Neural cell (in vitro differentiated cells): ENCODE data around the gene DPYD. TPM values are rescaled to one million over a fixed set of nuclear protein-coding genes. Genes with fewer than 3 reads are reported as not detected.

Experiments used
- H2AFZ ChIP-seq: fragments of 200-600, 300-800 bp; sonication (generic), shearing (Covaris generic); 2 replicates; pipeline ENCODE4 v1.6.0; 2014; ENCODE audit warnings: low read depth, mild to moderate bottlenecking, antibody characterized with exemption, low read length, moderate library complexity
- H3F3A ChIP-seq: fragments of 200-600 bp; shearing (Covaris generic); 2 replicates; pipeline ENCODE4 v1.6.1; 2016; ENCODE audit warnings: mild to moderate bottlenecking, moderate library complexity, mixed read lengths, antibody characterized with exemption, low read length; ENCODE audit not compliant: insufficient read depth, poor library complexity, severe bottlenecking
- H3K27ac ChIP-seq: fragments of 200-600, 300-800 bp; sonication (generic), shearing (Covaris generic); 2 replicates; pipeline ENCODE4 v1.5.1; 2014; ENCODE audit warnings: mild to moderate bottlenecking, low read length, moderate library complexity
- H3K27me3 ChIP-seq: fragments of 300-800, 200-600 bp; sonication (generic), shearing (Covaris generic); 2 replicates; pipeline ENCODE4 v1.6.0; 2014; ENCODE audit warnings: mild to moderate bottlenecking, low read depth, low read length, moderate library complexity; ENCODE audit not compliant: insufficient read depth
- H3K36me3 ChIP-seq: fragments of 300-800, 200-600 bp; sonication (generic), shearing (Covaris generic); 2 replicates; pipeline ENCODE4 v1.5.1; 2014; ENCODE audit warnings: mild to moderate bottlenecking, antibody characterized with exemption, low read length, moderate library complexity; ENCODE audit not compliant: insufficient read depth
- H3K4me2 ChIP-seq: fragments of 300-800, 200-600 bp; sonication (generic), shearing (Covaris generic); 2 replicates; pipeline ENCODE4 v1.6.0; 2014; ENCODE audit warnings: mild to moderate bottlenecking, low read length
- H3K4me3 ChIP-seq: fragments of 300-800, 200-600 bp; sonication (generic), shearing (Covaris generic); 2 replicates; pipeline ENCODE4 v1.5.1; 2014; ENCODE audit warnings: mild to moderate bottlenecking, low read length, moderate library complexity
- H3K79me2 ChIP-seq: fragments of 200-600 bp; shearing (Covaris generic); replicated peaks from 2 replicates; pipeline ENCODE4 v1.6.0; 2014; ENCODE audit warnings: mild to moderate bottlenecking, low read length, moderate library complexity; ENCODE audit not compliant: insufficient read depth
- H3K9ac ChIP-seq: fragments of 300-800, 200-600 bp; sonication (generic), shearing (Covaris generic); 2 replicates; pipeline ENCODE4 v1.6.1; 2016; ENCODE audit warnings: mild to moderate bottlenecking, low read length, mixed read lengths
- H3K9me2 ChIP-seq: fragments of 200-600 bp; shearing (Covaris generic); 2 replicates; pipeline ENCODE4 v1.6.1; 2016; ENCODE audit warnings: mild to moderate bottlenecking, low read length, mixed read lengths; ENCODE audit not compliant: insufficient read depth
- H3K9me3 ChIP-seq: fragments of 200-600, 300-800 bp; sonication (generic), shearing (Covaris generic); 2 replicates; pipeline ENCODE4 v1.6.1; 2016; ENCODE audit warnings: mild to moderate bottlenecking, mixed run types, low read length, moderate library complexity, mixed read lengths
- H4K20me1 ChIP-seq: fragments of 200-600 bp; shearing (Covaris generic); 2 replicates; pipeline ENCODE4 v1.6.1; 2016; ENCODE audit warnings: mild to moderate bottlenecking, mixed run types; ENCODE audit not compliant: insufficient read depth
- EP300 ChIP-seq: fragments of 450-650 bp; conservative IDR thresholded peaks from 2 replicates; pipeline ENCODE4 v1.6.1; 2014; ENCODE audit warnings: antibody characterized with exemption, mild to moderate bottlenecking, moderate library complexity; ENCODE audit not compliant: poor library complexity, severe bottlenecking
- EZH2 ChIP-seq: fragments of 200-600, 300-800 bp; shearing (Covaris generic), sonication (generic); IDR thresholded peaks from 2 replicates; pipeline ENCODE4 v1.6.1; 2014; ENCODE audit warnings: antibody characterized with exemption, low read length, borderline replicate concordance, mild to moderate bottlenecking; ENCODE audit not compliant: insufficient read depth, poor library complexity, severe bottlenecking
- MXI1 ChIP-seq: fragments of 450-650 bp; conservative IDR thresholded peaks from 2 replicates; pipeline ENCODE4 v1.6.1; 2014; ENCODE audit warnings: antibody characterized with exemption, mild to moderate bottlenecking; ENCODE audit not compliant: poor library complexity, severe bottlenecking
- POLR2AphosphoS5 ChIP-seq: IDR thresholded peaks from 2 replicates; pipeline ENCODE4 v1.6.1; 2012
- RAD21 ChIP-seq: fragments of 450-650 bp; conservative IDR thresholded peaks from 2 replicates; pipeline ENCODE4 v1.6.1; 2014; ENCODE audit warnings: antibody characterized with exemption, mild to moderate bottlenecking, moderate library complexity
- SMC3 ChIP-seq: fragments of 450-650 bp; conservative IDR thresholded peaks from 2 replicates; pipeline ENCODE4 v1.6.1; 2014; ENCODE audit warnings: antibody characterized with exemption, mild to moderate bottlenecking, moderate library complexity; ENCODE audit not compliant: poor library complexity
- TAF1 ChIP-seq: IDR thresholded peaks from 2 replicates; pipeline ENCODE4 v1.6.1; 2012; ENCODE audit warnings: low read depth
- polyA plus RNA-seq: library from polyadenylated mRNA; depleted of rRNA; stranded (reverse); fragments of >200 nt; gene quantifications from 2 replicates; pipeline ENCODE4 v1.2.3, GENCODE V29; 2014
- TF ChIP-seq, protein P1 (sequence below): fragments of 450-650 bp; IDR thresholded peaks from 2 replicates; pipeline ENCODE4 v1.5.1; 2014; ENCODE audit warnings: antibody characterized with exemption, mild to moderate bottlenecking, moderate library complexity; ENCODE audit not compliant: poor library complexity, severe bottlenecking
- TF ChIP-seq, protein P2 (sequence below): IDR thresholded peaks from 2 replicates; pipeline ENCODE4 v1.6.1; 2012; ENCODE audit warnings: borderline replicate concordance

Gene DPYD
- polyA plus RNA-seq, 1 donor from 2014 or later = 6.7 TPM

- no peak overlapping the region for H3K4me2 ChIP-seq
- no peaks in the 10 kb centered on the region for H3K79me2 ChIP-seq
- no peaks in the 10 kb centered on the region for H3K9me2 ChIP-seq
- H3K4me3 ChIP-seq = no peak overlapping the region
- H3K36me3 ChIP-seq = no peaks in the 10 kb centered on the region
- no peaks in the 10 kb centered on the region for H4K20me1 ChIP-seq
- H3K9ac ChIP-seq = no peak overlapping the region
- H3K27ac ChIP-seq = no peak overlapping the region
- no peaks in the 10 kb centered on the region for H3K9me3 ChIP-seq
- TF ChIP-seq TAF1 (no peak), SMC3 (no peak), RAD21 (no peak), EZH2 (no peak), MXI1 (no peak), POLR2AphosphoS5 (no peak), EP300 (no peak)
- TF ChIP-seq, protein P1, sequence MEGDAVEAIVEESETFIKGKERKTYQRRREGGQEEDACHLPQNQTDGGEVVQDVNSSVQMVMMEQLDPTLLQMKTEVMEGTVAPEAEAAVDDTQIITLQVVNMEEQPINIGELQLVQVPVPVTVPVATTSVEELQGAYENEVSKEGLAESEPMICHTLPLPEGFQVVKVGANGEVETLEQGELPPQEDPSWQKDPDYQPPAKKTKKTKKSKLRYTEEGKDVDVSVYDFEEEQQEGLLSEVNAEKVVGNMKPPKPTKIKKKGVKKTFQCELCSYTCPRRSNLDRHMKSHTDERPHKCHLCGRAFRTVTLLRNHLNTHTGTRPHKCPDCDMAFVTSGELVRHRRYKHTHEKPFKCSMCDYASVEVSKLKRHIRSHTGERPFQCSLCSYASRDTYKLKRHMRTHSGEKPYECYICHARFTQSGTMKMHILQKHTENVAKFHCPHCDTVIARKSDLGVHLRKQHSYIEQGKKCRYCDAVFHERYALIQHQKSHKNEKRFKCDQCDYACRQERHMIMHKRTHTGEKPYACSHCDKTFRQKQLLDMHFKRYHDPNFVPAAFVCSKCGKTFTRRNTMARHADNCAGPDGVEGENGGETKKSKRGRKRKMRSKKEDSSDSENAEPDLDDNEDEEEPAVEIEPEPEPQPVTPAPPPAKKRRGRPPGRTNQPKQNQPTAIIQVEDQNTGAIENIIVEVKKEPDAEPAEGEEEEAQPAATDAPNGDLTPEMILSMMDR = no peak
- TF ChIP-seq, protein P2, sequence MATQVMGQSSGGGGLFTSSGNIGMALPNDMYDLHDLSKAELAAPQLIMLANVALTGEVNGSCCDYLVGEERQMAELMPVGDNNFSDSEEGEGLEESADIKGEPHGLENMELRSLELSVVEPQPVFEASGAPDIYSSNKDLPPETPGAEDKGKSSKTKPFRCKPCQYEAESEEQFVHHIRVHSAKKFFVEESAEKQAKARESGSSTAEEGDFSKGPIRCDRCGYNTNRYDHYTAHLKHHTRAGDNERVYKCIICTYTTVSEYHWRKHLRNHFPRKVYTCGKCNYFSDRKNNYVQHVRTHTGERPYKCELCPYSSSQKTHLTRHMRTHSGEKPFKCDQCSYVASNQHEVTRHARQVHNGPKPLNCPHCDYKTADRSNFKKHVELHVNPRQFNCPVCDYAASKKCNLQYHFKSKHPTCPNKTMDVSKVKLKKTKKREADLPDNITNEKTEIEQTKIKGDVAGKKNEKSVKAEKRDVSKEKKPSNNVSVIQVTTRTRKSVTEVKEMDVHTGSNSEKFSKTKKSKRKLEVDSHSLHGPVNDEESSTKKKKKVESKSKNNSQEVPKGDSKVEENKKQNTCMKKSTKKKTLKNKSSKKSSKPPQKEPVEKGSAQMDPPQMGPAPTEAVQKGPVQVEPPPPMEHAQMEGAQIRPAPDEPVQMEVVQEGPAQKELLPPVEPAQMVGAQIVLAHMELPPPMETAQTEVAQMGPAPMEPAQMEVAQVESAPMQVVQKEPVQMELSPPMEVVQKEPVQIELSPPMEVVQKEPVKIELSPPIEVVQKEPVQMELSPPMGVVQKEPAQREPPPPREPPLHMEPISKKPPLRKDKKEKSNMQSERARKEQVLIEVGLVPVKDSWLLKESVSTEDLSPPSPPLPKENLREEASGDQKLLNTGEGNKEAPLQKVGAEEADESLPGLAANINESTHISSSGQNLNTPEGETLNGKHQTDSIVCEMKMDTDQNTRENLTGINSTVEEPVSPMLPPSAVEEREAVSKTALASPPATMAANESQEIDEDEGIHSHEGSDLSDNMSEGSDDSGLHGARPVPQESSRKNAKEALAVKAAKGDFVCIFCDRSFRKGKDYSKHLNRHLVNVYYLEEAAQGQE = no peak
- H3K27me3 ChIP-seq = no peaks in the 10 kb centered on the region
- no peak overlapping the region for H2AFZ ChIP-seq
- no peaks in the 10 kb centered on the region for H3F3A ChIP-seq
Measured at GRCh38 chr1:97610102-97610501, 310.7 kb downstream of the DPYD start.

- Histone ChIP-seq H3F3A (no peaks in the 10 kb centered on the region), H3K79me2 (no peaks in the 10 kb centered on the region), H3K9me3 (no peaks in the 10 kb centered on the region), H4K20me1 (no peaks in the 10 kb centered on the region), H3K27me3 (no peaks in the 10 kb centered on the region), H3K27ac (no peak overlapping the region), H3K4me2 (no peak overlapping the region), H3K9ac (no peak overlapping the region), H3K4me3 (no peak overlapping the region), H2AFZ (no peak overlapping the region), H3K36me3 (no peaks in the 10 kb centered on the region), H3K9me2 (no peaks in the 10 kb centered on the region)
- TF ChIP-seq RAD21 (no peak), MXI1 (no peak), SMC3 (no peak), EP300 (no peak), POLR2AphosphoS5 (no peak), EZH2 (no peak), TAF1 (no peak)
- TF ChIP-seq, protein P1 = no peak
- TF ChIP-seq, protein P2 = no peak
Measured at GRCh38 chr1:97608272-97608671, 312.6 kb downstream of the DPYD start.
